ENCODE measurements around the gene SCN10A. TPM values are rescaled to one million over a fixed set of nuclear protein-coding genes. Genes with fewer than 3 reads are reported as not detected.

Gene SCN10A
- total RNA-seq, 2 experiments from 2014 or later: not detected

- no peak for ATAC-seq (ENCODE audit: low read depth)
- Mint-ChIP-seq H3K9me3 (no peaks in the 10 kb centered on the region), H3K27ac (no peak overlapping the region), H3K27me3 (peaks cover 5% of the 10 kb centered on the region), H3K4me3 (no peak overlapping the region), H3K4me1 (no peaks in the 10 kb centered on the region), H3K36me3 (no peaks in the 10 kb centered on the region)
- no peak for DNase-seq
- POLR2A ChIA-PET: no interaction called here
These were observed 125.8 kb downstream of the SCN10A start for GRCh38 chr3:38690185-38690584.

- no peaks in the 10 kb centered on the region for H3K4me1 Mint-ChIP-seq
- ATAC-seq (ENCODE audit: low read depth): no peak
- no peaks in the 10 kb centered on the region for H3K9me3 Mint-ChIP-seq
- no peaks in the 10 kb centered on the region for H3K36me3 Mint-ChIP-seq
- H3K27me3 Mint-ChIP-seq: peaks cover 5% of the 10 kb centered on the region
- DNase-seq: no peak
- H3K27ac Mint-ChIP-seq: no peak overlapping the region
- POLR2A ChIA-PET: no interaction called here
- H3K4me3 Mint-ChIP-seq: no peak overlapping the region
These were observed 126.2 kb downstream of the SCN10A start for GRCh38 chr3:38689774-38690173.

GRCh38 chr3:38689346-38689745 is 126.7 kb downstream of the SCN10A start:
- Mint-ChIP-seq H3K4me3 (no peak overlapping the region), H3K9me3 (no peaks in the 10 kb centered on the region), H3K36me3 (no peaks in the 10 kb centered on the region), H3K27me3 (peaks cover 7% of the 10 kb centered on the region), H3K4me1 (no peaks in the 10 kb centered on the region), H3K27ac (no peak overlapping the region)
- no peak for ATAC-seq (ENCODE audit: low read depth)
- DNase-seq: no peak
- POLR2A ChIA-PET: no interaction called here

GRCh38 chr3:38687321-38687720 is 128.7 kb downstream of the SCN10A start:
- Mint-ChIP-seq H3K4me3 (no peak overlapping the region), H3K27ac (no peak overlapping the region), H3K9me3 (no peaks in the 10 kb centered on the region), H3K4me1 (no peaks in the 10 kb centered on the region), H3K27me3 (peaks cover 7% of the 10 kb centered on the region), H3K36me3 (no peaks in the 10 kb centered on the region)
- DNase-seq (no peak), ATAC-seq (ENCODE audit: low read depth) (no peak)
- POLR2A ChIA-PET: no interaction called here

DNA sequence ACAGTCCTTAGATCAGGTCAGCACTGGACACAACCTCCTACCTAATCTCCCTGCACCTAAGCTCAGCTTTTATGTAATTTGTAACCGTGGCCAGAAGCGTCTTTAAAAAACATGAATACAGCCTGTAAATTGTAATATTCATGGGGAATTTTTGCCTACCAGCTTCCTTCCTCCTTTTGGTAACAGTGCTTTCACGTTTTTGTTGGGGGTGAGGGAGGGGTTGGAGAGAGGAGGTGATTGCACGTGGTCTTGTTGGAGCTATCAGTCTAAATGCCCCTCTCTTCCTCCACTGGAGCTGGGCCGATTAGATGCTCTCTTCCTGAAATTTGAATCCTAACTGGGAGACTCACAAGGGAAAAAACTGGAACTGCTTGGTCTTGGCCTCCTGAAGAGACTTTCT is 131.5 kb downstream of the SCN10A start:
- Mint-ChIP-seq H3K36me3 (no peaks in the 10 kb centered on the region), H3K27ac (no peak overlapping the region), H3K4me1 (no peaks in the 10 kb centered on the region), H3K27me3 (peaks cover 7% of the 10 kb centered on the region), H3K4me3 (no peak overlapping the region), H3K9me3 (no peaks in the 10 kb centered on the region)
- POLR2A ChIA-PET: no interaction called here
- no peak for ATAC-seq (ENCODE audit: low read depth)
- DNase-seq: no peak

DNA sequence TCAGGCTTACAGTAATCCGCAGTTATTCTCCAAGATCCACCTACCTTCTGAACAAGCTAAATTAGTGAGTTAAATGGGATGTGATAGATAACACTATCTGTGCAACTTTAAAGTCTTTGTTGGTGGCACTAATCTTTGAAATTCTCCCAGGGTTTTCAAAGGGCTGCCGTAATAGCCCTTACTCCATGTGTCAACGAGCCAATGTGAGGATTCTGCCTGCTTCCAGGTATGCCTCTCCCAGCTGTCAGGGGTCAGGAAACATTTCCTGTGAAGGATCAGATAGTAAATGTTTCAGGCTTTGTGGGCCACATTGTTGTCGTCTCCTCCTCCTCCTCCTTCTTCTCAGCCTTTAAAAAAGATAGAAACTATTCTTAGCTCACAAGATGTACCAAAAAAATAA is 146.3 kb downstream of the SCN10A start:
- Mint-ChIP-seq H3K4me3 (no peak overlapping the region), H3K36me3 (no peaks in the 10 kb centered on the region), H3K27me3 (peaks cover 28% of the 10 kb centered on the region), H3K27ac (no peak overlapping the region), H3K9me3 (no peaks in the 10 kb centered on the region), H3K4me1 (no peaks in the 10 kb centered on the region)
- ATAC-seq (ENCODE audit: low read depth): no peak
- DNase-seq: no peak
- POLR2A ChIA-PET: no interaction called here

DNA sequence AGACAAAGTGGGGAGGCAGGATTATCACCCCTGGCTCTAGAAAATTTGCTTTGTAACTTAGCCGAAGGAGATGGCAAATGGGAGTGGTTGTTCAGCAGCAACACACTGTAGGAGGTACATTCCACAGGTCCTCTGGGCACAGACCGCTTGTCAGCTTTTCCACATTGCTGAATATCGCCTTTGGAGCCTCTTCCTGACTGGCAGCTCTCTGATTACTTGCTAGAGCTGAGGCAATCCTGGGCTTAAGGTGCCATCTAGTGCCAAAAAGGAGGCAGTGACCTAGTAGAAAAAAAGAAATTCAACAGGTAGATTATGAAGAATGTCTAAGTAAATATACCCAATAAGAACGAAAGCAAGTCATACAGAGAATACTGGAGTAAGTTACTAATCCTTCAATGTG is 153.5 kb downstream of the SCN10A start:
- Mint-ChIP-seq H3K9me3 (no peaks in the 10 kb centered on the region), H3K4me3 (no peak overlapping the region), H3K36me3 (no peaks in the 10 kb centered on the region), H3K4me1 (no peaks in the 10 kb centered on the region), H3K27ac (no peak overlapping the region), H3K27me3 (peaks cover 26% of the 10 kb centered on the region)
- ATAC-seq (ENCODE audit: low read depth) (no peak), DNase-seq (no peak)
- POLR2A ChIA-PET: no interaction called here

- Mint-ChIP-seq H3K27me3 (peaks cover 23% of the 10 kb centered on the region), H3K9me3 (no peaks in the 10 kb centered on the region), H3K27ac (no peak overlapping the region), H3K4me3 (no peak overlapping the region), H3K4me1 (peaks cover 4% of the 10 kb centered on the region), H3K36me3 (no peaks in the 10 kb centered on the region)
- no peak for DNase-seq
- no peak for ATAC-seq (ENCODE audit: low read depth)
- POLR2A ChIA-PET: no interaction called here
These were observed 157.2 kb downstream of the SCN10A start for GRCh38 chr3:38658841-38659240.

DNA sequence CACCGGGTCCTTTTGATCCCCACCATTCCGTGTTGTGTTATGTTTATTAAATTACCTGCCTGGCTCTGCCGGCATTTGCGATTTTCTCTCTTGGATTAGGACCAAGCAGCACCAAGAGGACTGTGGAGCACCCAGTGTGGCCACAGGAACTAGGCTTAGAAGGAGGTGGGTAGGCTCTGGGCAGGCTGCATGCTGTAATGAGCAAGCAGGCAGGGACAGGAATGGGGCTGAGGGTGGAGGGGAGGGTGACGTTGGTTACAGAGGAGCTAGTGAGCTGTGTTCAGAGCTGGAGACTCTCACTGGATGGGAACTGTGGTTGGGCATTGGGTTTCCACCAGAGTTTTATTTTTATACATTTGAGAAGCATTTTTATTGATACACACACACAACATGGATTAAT is 158.6 kb downstream of the SCN10A start:
- H3K4me1 Mint-ChIP-seq: peaks cover 4% of the 10 kb centered on the region
- H3K9me3 Mint-ChIP-seq: no peaks in the 10 kb centered on the region
- no peaks in the 10 kb centered on the region for H3K36me3 Mint-ChIP-seq
- H3K27me3 Mint-ChIP-seq: peaks cover 30% of the 10 kb centered on the region
- no peak overlapping the region for H3K27ac Mint-ChIP-seq
- POLR2A ChIA-PET: no interaction called here
- no peak for DNase-seq
- ATAC-seq (ENCODE audit: low read depth): no peak
- H3K4me3 Mint-ChIP-seq: no peak overlapping the region

GRCh38 chr3:38655708-38656300 is 160.2 kb downstream of the SCN10A start:
- no peaks in the 10 kb centered on the region for H3K36me3 Mint-ChIP-seq
- POLR2A ChIA-PET: no interaction called here
- ATAC-seq (ENCODE audit: low read depth) (peak; percentile 47), DNase-seq (no peak)
- peaks cover 4% of the 10 kb centered on the region for H3K4me1 Mint-ChIP-seq
- no peak overlapping the region for H3K27ac Mint-ChIP-seq
- H3K27me3 Mint-ChIP-seq: peaks cover 30% of the 10 kb centered on the region
- H3K4me3 Mint-ChIP-seq: no peak overlapping the region
- H3K9me3 Mint-ChIP-seq: no peaks in the 10 kb centered on the region

GRCh38 chr3:38653685-38654537 is 162.1 kb downstream of the SCN10A start:
- H3K4me1 Mint-ChIP-seq: peaks cover 4% of the 10 kb centered on the region
- DNase-seq: no peak
- no peaks in the 10 kb centered on the region for H3K36me3 Mint-ChIP-seq
- POLR2A ChIA-PET: no interaction called here
- no peaks in the 10 kb centered on the region for H3K9me3 Mint-ChIP-seq
- no peak for ATAC-seq (ENCODE audit: low read depth)
- H3K27ac Mint-ChIP-seq: no peak overlapping the region
- H3K4me3 Mint-ChIP-seq: no peak overlapping the region
- H3K27me3 Mint-ChIP-seq: peaks cover 24% of the 10 kb centered on the region

DNA sequence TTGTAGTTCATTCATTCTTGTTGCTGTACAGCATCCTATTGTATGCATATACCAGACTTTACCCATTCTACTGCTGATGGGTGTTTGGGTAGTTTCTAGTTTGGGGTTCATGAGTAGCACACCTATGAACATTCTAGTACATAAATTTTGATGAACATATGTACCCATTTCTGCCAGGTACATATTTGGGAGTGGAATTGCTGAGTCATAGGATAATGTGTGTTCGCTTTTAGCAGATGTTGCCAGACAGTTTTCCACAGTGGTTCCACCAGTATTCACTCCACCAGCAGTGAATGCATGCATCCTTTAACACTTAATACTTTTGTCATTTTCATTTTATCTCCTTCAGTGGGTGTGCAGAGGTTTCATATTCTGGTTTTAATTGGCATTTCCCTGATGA is 163.1 kb downstream of the SCN10A start:
- ATAC-seq (ENCODE audit: low read depth) (no peak), DNase-seq (no peak)
- Mint-ChIP-seq H3K27me3 (peaks cover 21% of the 10 kb centered on the region), H3K27ac (no peak overlapping the region), H3K36me3 (no peaks in the 10 kb centered on the region), H3K4me1 (peaks cover 6% of the 10 kb centered on the region), H3K9me3 (no peaks in the 10 kb centered on the region), H3K4me3 (no peak overlapping the region)
- POLR2A ChIA-PET: no interaction called here

- Mint-ChIP-seq H3K4me3 (no peak overlapping the region), H3K9me3 (no peaks in the 10 kb centered on the region), H3K36me3 (no peaks in the 10 kb centered on the region), H3K4me1 (peaks cover 6% of the 10 kb centered on the region), H3K27me3 (peaks cover 16% of the 10 kb centered on the region), H3K27ac (no peak overlapping the region)
- POLR2A ChIA-PET: no interaction called here
- DNase-seq (peak; percentile 70), ATAC-seq (ENCODE audit: low read depth) (peak; percentile 46)
These were observed 164.7 kb downstream of the SCN10A start for GRCh38 chr3:38651153-38651789.
